ENCODE data around the gene ALOXE3. TPM values are rescaled to one million over a fixed set of nuclear protein-coding genes. Genes with fewer than 3 reads are reported as not detected.

ALOXE3 gene
- total RNA-seq, 1 experiment from 2014 or later = not detected

- TF ChIP-seq CTCF (IDR thresholded peaks at IDR 0.05; ENCODE audit: unreplicated experiment) = no peak
- H3K36me3 Mint-ChIP-seq (ENCODE audit: insufficient read depth, unreplicated experiment) = peaks cover 4% of the 10 kb centered on the region
- BruUV-seq (replicated peaks) = no TSS peak
- intact Hi-C loops (cut with micrococcal nuclease; ENCODE audit: unreplicated experiment) = no loop called here
- CTCF ChIA-PET = interaction anchor here (0.9 to 1.6 kb wide), 7 partner anchors 10 to 65 kb away, joined by 3 to 12 read pairs (median 10); partner anchors contain the start of gene ALOXE3
- no peaks in the 10 kb centered on the region for H3K9me3 Mint-ChIP-seq (ENCODE audit: low read depth, unreplicated experiment)
- H3K4me1 Mint-ChIP-seq (ENCODE audit: low read depth, unreplicated experiment) = peaks cover 38% of the 10 kb centered on the region
- no peak overlapping the region for H3K27ac Mint-ChIP-seq (ENCODE audit: unreplicated experiment)
- no peak overlapping the region for H3K4me3 Mint-ChIP-seq (ENCODE audit: low read depth, unreplicated experiment)
- peaks cover 53% of the 10 kb centered on the region for H3K27me3 Mint-ChIP-seq (ENCODE audit: unreplicated experiment)
- no peak for DNase-seq
These were observed 45.4 kb downstream of the ALOXE3 start for GRCh38 chr17:8072729-8073461.

GRCh38 chr17:8072341-8072728 is 46.0 kb downstream of the ALOXE3 start:
- no peak for TF ChIP-seq CTCF (IDR thresholded peaks at IDR 0.05; ENCODE audit: unreplicated experiment)
- CTCF ChIA-PET = no interaction called here
- Mint-ChIP-seq H3K27me3 (ENCODE audit: unreplicated experiment) (peaks cover 48% of the 10 kb centered on the region), H3K27ac (ENCODE audit: unreplicated experiment) (no peak overlapping the region), H3K36me3 (ENCODE audit: insufficient read depth, unreplicated experiment) (peaks cover 4% of the 10 kb centered on the region), H3K9me3 (ENCODE audit: low read depth, unreplicated experiment) (no peaks in the 10 kb centered on the region), H3K4me1 (ENCODE audit: low read depth, unreplicated experiment) (peaks cover 40% of the 10 kb centered on the region), H3K4me3 (ENCODE audit: low read depth, unreplicated experiment) (no peak overlapping the region)
- intact Hi-C loops (cut with micrococcal nuclease; ENCODE audit: unreplicated experiment) = no loop called here
- DNase-seq = no peak
- BruUV-seq (replicated peaks) = no TSS peak

- DNase-seq = no peak
- H3K9me3 Mint-ChIP-seq (ENCODE audit: low read depth, unreplicated experiment) = no peaks in the 10 kb centered on the region
- no peak for TF ChIP-seq CTCF (IDR thresholded peaks at IDR 0.05; ENCODE audit: unreplicated experiment)
- intact Hi-C loops (cut with micrococcal nuclease; ENCODE audit: unreplicated experiment) = no loop called here
- CTCF ChIA-PET = no interaction called here
- no peak overlapping the region for H3K4me3 Mint-ChIP-seq (ENCODE audit: low read depth, unreplicated experiment)
- H3K27ac Mint-ChIP-seq (ENCODE audit: unreplicated experiment) = no peak overlapping the region
- H3K4me1 Mint-ChIP-seq (ENCODE audit: low read depth, unreplicated experiment) = peaks cover 40% of the 10 kb centered on the region
- H3K27me3 Mint-ChIP-seq (ENCODE audit: unreplicated experiment) = peaks cover 40% of the 10 kb centered on the region
- BruUV-seq (replicated peaks) = no TSS peak
- peaks cover 4% of the 10 kb centered on the region for H3K36me3 Mint-ChIP-seq (ENCODE audit: insufficient read depth, unreplicated experiment)
These were observed 46.8 kb downstream of the ALOXE3 start for GRCh38 chr17:8071496-8071895.

- H3K27me3 Mint-ChIP-seq (ENCODE audit: unreplicated experiment) = peaks cover 27% of the 10 kb centered on the region
- no peaks in the 10 kb centered on the region for H3K9me3 Mint-ChIP-seq (ENCODE audit: low read depth, unreplicated experiment)
- H3K36me3 Mint-ChIP-seq (ENCODE audit: insufficient read depth, unreplicated experiment) = peaks cover 4% of the 10 kb centered on the region
- peaks cover 40% of the 10 kb centered on the region for H3K4me1 Mint-ChIP-seq (ENCODE audit: low read depth, unreplicated experiment)
- CTCF ChIA-PET = interaction anchor here (0.8 to 1.1 kb wide), 2 partner anchors 10 to 49 kb away, joined by 3 to 5 read pairs; partner anchors contain the start of gene ALOXE3
- TF ChIP-seq CTCF (IDR thresholded peaks at IDR 0.05; ENCODE audit: unreplicated experiment) = no peak
- no peak overlapping the region for H3K4me3 Mint-ChIP-seq (ENCODE audit: low read depth, unreplicated experiment)
- no peak for DNase-seq
- H3K27ac Mint-ChIP-seq (ENCODE audit: unreplicated experiment) = no peak overlapping the region
- intact Hi-C loops (cut with micrococcal nuclease; ENCODE audit: unreplicated experiment) = no loop called here
- no TSS peak for BruUV-seq (replicated peaks)
These were observed 48.8 kb downstream of the ALOXE3 start for GRCh38 chr17:8069587-8069860.
